GM21737 (cell line): ENCODE data around the gene HS3ST2.
"Not testable (repeated sequence)": the region's sequence is repeated elsewhere in the genome, so short reads cannot be mapped to it uniquely, and the experiment has no call there.

ENCODE experiments used
- ATAC-seq: cut with Tn5 transposase; IDR thresholded peaks from one replicate; pipeline ENCODE4 v1.9.1; 2021; ENCODE audit warnings: mild to moderate bottlenecking, moderate library complexity; ENCODE audit not compliant: unreplicated experiment

Gene HS3ST2

GRCh38 chr16:22813223-22813947 is 577 bp upstream of the HS3ST2 start:
- no peak for ATAC-seq

GRCh38 chr16:22814711-22815105 is 746 bp downstream of the HS3ST2 start:
- ATAC-seq, result no peak

GRCh38 chr16:22815863-22816262 is 1.9 kb downstream of the HS3ST2 start:
- ATAC-seq, result no peak

GRCh38 chr16:22816475-22816874 is 2.5 kb downstream of the HS3ST2 start:
- ATAC-seq, result no peak

GRCh38 chr16:22818736-22819135 is 4.8 kb downstream of the HS3ST2 start:
- ATAC-seq, result not testable (repeated sequence)

GRCh38 chr16:22838681-22839080 is 24.7 kb downstream of the HS3ST2 start:
- ATAC-seq, result no peak

- ATAC-seq, result not testable (repeated sequence)
Observed at GRCh38 chr16:22842031-22842430, 28.1 kb downstream of the HS3ST2 start.

GRCh38 chr16:22843122-22843521 is 29.2 kb downstream of the HS3ST2 start:
- no peak for ATAC-seq

GRCh38 chr16:22843856-22844255 is 29.9 kb downstream of the HS3ST2 start:
- no peak for ATAC-seq

GRCh38 chr16:22844416-22844815 is 30.5 kb downstream of the HS3ST2 start:
- ATAC-seq, result no peak

GRCh38 chr16:22847100-22847499 is 33.1 kb downstream of the HS3ST2 start:
- no peak for ATAC-seq

- no peak for ATAC-seq
Observed at GRCh38 chr16:22847690-22848089, 33.7 kb downstream of the HS3ST2 start.

- no peak for ATAC-seq
Observed at GRCh38 chr16:22848451-22848850, 34.5 kb downstream of the HS3ST2 start.

- no peak for ATAC-seq
Observed at GRCh38 chr16:22849517-22849916, 35.6 kb downstream of the HS3ST2 start.

- ATAC-seq, result no peak
Observed at GRCh38 chr16:22855231-22855630, 41.3 kb downstream of the HS3ST2 start.

GRCh38 chr16:22857296-22858025 is 43.5 kb downstream of the HS3ST2 start:
- ATAC-seq, result no peak

- ATAC-seq, result no peak
Observed at GRCh38 chr16:22859925-22860324, 46.0 kb downstream of the HS3ST2 start.

GRCh38 chr16:22861580-22861979 is 47.6 kb downstream of the HS3ST2 start:
- ATAC-seq, result no peak

GRCh38 chr16:22862046-22862445 is 48.1 kb downstream of the HS3ST2 start:
- ATAC-seq, result no peak

- no peak for ATAC-seq
Observed at GRCh38 chr16:22864375-22864774, 50.4 kb downstream of the HS3ST2 start.

GRCh38 chr16:22868593-22869224 is 54.7 kb downstream of the HS3ST2 start:
- ATAC-seq, result no peak

GRCh38 chr16:22871861-22872260 is 57.9 kb downstream of the HS3ST2 start:
- ATAC-seq, result no peak
